ENCODE measurements around the gene CEL.

The CEL gene

DNA sequence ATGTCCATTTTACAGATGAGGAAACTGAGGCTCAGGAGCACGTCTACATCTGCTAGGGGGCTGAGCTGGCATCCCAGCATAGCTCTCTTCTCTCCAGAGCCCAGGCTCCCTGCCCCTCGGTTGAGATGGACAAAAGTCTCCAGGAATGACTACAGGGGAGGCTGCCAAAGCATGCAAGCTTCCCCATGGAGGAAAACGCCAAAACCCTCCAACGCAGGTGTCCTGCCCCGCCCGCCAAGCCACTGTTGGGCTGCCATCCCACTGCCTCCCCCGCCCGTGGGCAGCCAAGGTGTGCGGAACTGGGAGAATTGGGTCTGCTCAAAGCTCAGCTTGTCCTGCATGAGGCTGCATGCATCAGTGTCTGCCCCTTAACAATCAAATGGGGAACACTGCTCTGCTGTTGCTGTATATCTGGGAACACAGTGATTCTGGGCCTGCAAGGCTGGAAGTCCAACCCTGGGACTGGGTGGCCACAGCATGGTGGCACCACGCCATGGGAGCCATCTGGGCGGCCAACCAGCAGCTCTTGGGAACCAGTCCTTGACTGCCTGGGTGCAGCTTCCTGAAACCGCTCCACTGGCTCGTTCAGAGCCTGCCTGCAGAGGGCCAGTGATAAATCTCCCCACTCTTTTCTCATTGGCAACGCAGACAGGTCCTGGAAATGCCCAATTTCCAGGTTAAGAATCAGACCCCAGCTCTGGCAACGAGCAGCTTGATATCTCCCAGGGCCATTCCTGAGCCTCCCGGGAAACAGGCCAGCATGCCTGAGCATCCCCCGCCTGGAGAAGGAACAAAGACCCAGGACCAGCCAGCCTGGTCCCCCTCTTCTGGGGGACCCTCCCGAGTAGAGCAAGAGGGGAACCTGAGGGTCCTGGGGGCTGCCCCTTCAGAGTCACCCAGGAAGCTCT, 55.7 kb downstream of the CEL start:
- no peak for DNase-seq (ENCODE audit: low read depth in 3 of 3)

- no peak for DNase-seq (ENCODE audit: low read depth in 3 of 3)
Measured at GRCh38 chr9:133118179-133118520, 56.4 kb downstream of the CEL start.

- DNase-seq (ENCODE audit: low read depth in 3 of 3), result no peak
Measured at GRCh38 chr9:133118568-133118967, 56.8 kb downstream of the CEL start.

- no peak for DNase-seq (ENCODE audit: low read depth in 3 of 3)
Measured at GRCh38 chr9:133119103-133119845, 57.5 kb downstream of the CEL start.

DNA sequence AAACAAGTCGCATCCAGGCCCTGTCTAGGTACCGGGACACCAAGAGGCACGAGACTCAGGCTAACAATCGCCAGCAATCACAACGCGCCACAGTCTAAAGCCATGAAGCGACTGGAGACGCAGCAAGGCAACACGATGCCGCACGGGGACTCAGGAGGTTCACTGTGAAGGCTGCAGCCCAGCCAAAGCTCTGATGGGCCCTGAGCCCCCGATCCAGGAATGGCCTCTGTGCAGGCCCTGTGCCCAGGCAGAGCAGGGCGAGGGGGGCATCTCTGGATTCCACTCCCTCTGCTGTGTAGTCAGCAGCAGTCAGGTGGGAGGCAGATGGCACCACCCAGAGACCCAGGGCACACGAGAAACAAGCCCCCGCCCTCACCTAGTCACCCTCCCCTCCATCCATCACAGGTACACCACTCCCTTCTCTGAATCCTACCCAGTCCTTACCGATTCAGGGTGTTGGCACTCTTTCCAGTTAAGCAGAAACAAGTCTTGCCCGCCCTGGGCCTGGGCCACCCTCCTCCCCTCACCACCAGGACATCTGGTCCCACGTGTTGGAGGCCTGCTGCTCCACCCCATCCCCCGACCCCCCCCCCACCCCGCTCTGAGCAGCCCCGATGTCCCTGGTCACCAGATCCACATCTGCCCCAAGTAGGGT, 58.2 kb downstream of the CEL start:
- no peak for DNase-seq (ENCODE audit: low read depth in 3 of 3)

DNA sequence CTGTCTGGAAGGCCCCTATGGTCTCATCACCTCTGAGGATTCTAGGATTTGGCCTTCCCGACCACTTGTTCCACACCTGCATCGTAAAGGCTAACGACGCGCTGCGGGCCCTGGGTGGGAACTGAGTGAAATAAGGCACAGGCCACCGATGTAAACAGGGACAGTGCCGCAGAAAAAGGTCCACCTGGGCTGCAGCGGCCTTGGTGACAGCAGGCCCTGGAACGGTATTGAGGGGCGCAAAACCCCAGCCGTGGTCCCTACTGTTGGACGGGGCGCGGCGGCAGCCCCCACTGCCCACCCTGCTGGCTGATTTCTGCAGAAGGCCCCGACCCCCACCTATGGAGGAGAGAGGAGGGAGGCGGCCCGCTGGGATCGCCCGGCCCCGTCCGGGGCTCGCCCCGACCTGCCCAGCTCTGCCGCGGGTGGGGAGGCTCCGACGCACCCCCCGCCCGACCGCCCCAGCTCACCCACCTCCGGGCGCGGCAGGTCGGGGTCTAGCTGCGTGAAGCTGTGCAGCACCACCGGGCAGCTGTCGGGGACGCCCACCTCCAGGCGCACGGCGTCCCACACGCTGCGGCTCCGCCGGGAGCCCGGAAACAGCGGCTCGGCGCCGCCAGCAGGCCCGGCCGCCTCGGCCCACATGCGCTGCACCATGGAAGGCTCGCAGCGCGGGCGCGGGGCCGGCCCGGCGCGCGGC, 58.9 kb downstream of the CEL start:
- DNase-seq (ENCODE audit: low read depth in 3 of 3), result no peak
